Hepatocyte (in vitro differentiated cells): ENCODE results near the gene NAA40. TPM values are rescaled to one million over a fixed set of nuclear protein-coding genes. Genes with fewer than 3 reads are reported as not detected.

Experiments
- DNase-seq: peaks from one replicate; pipeline ENCODE4 v3.0.0-alpha.2; 2016; ENCODE audit warnings: low spot score
- H2AFZ ChIP-seq: fragments of 200-600 bp; sonication (generic); 2 replicates; pipeline ENCODE4 v1.6.0; 2016; ENCODE audit warnings: antibody characterized with exemption, mild to moderate bottlenecking
- H3K27ac ChIP-seq: fragments of 200-600 bp; sonication (generic); 2 replicates; pipeline ENCODE4 v1.5.1; 2016; ENCODE audit warnings: mild to moderate bottlenecking
- H3K27me3 ChIP-seq: fragments of 200-600 bp; sonication (generic); 2 replicates; pipeline ENCODE4 v1.6.1; 2016
- H3K36me3 ChIP-seq: fragments of 200-600 bp; sonication (generic); replicated peaks from 2 replicates; pipeline ENCODE4 v1.5.1; 2016; ENCODE audit warnings: low read depth; ENCODE audit not compliant: insufficient read depth
- H3K4me1 ChIP-seq: fragments of 200-600 bp; sonication (generic); 2 replicates; pipeline ENCODE4 v1.5.1; 2016; ENCODE audit warnings: mild to moderate bottlenecking, moderate library complexity; ENCODE audit not compliant: insufficient read depth
- H3K4me2 ChIP-seq: fragments of 200-600 bp; sonication (generic); 2 replicates; pipeline ENCODE4 v1.6.0; 2016
- H3K4me3 ChIP-seq: fragments of 200-600 bp; sonication (generic); 2 replicates; pipeline ENCODE4 v1.5.1; 2016; ENCODE audit warnings: mild to moderate bottlenecking
- H3K79me2 ChIP-seq: fragments of 200-600 bp; sonication (generic); 2 replicates; pipeline ENCODE4 v1.6.0; 2017; ENCODE audit warnings: mild to moderate bottlenecking
- H3K9me2 ChIP-seq: fragments of 200-600 bp; sonication (generic); replicated peaks from 2 replicates; pipeline ENCODE4 v1.6.0; 2017; ENCODE audit warnings: mild to moderate bottlenecking; ENCODE audit not compliant: insufficient read depth
- H3K9me3 ChIP-seq: fragments of 200-600 bp; sonication (generic); 2 replicates; pipeline ENCODE4 v1.5.1; 2016; ENCODE audit warnings: low read depth, mild to moderate bottlenecking
- H4K20me1 ChIP-seq: fragments of 200-600 bp; sonication (generic); 2 replicates; pipeline ENCODE4 v1.6.0; 2016; ENCODE audit warnings: mild to moderate bottlenecking; ENCODE audit not compliant: insufficient read depth, poor library complexity, severe bottlenecking
- EZH2 ChIP-seq: fragments of 200-600 bp; sonication (generic); IDR thresholded peaks from 2 replicates; pipeline ENCODE4 v1.6.1; 2016; ENCODE audit warnings: antibody characterized with exemption, mild to moderate bottlenecking, borderline replicate concordance
- EZH2phosphoT487 ChIP-seq: fragments of 200-600 bp; sonication (generic); IDR thresholded peaks from one replicate; pipeline ENCODE4 v1.6.1; 2018; ENCODE audit warnings: antibody characterized with exemption, mild to moderate bottlenecking, low read depth, moderate library complexity; ENCODE audit not compliant: unreplicated experiment, severe bottlenecking
- WGBS: methylation state at CpG from one replicate; pipeline ENCODE4 v1.1.6; 2016; ENCODE audit warnings: low lambda C conversion rate; ENCODE audit errors: missing lambda C conversion rate; 5-methylcytosine and 5-hydroxymethylcytosine counted together
- polyA plus RNA-seq: library from polyadenylated mRNA; unstranded; fragments of >200 nt; fragmentation: Nextera tagmentation; extraction: Ambion mirVana; gene quantifications from 2 replicates; pipeline ENCODE4 v1.2.1, GENCODE V29; 2016
- total RNA-seq: library from RNA; depleted of rRNA; stranded (reverse); fragments of >200 nt; gene quantifications from 2 replicates; pipeline ENCODE4 v1.2.3, GENCODE V29; 2014
- TF ChIP-seq, protein P1 (sequence below): fragments of 200-600 bp; sonication (generic); IDR thresholded peaks from 2 replicates; pipeline ENCODE4 v1.5.1; 2016; ENCODE audit warnings: antibody characterized with exemption, mild to moderate bottlenecking; ENCODE audit not compliant: poor library complexity

NAA40 gene
- total and polyA plus RNA-seq, 2 experiments from 2014 or later, result 15.3 to 16.4 TPM

DNA sequence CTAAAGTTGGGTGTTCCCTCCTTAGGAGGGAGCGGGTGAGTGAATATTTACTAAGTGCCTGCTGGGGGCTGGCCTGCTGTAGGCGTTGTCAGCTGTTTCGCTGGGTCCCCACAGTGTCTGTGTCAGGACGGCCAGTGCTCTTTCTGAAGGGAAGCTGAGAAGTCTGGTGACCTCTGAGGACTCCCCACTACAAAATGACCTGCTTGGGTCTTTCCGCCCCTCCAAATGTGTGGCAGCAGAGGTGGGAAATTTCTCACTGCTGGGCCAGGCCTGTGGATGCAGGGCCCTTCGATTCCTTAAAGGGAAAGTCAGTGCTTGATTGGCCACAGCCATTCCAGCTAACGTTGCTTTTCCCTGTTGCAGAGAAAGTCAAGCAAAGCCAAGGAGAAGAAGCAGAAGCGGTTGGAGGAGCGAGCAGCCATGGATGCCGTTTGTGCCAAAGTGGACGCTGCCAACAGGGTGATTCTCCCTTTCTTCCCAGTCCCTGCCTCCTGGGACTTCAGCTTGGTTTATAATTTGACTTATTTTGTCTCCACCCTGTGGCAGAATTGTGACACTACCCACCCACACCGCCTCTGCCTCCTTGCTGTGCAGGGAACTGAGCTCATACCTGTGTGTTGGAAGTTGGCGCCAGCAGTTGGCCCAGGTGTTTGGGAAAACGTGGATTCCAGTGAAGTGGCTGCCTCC, 6.8 kb downstream of the NAA40 start:
- no peak overlapping the region for H3K4me2 ChIP-seq
- no peak overlapping the region for H3K4me3 ChIP-seq

DNA sequence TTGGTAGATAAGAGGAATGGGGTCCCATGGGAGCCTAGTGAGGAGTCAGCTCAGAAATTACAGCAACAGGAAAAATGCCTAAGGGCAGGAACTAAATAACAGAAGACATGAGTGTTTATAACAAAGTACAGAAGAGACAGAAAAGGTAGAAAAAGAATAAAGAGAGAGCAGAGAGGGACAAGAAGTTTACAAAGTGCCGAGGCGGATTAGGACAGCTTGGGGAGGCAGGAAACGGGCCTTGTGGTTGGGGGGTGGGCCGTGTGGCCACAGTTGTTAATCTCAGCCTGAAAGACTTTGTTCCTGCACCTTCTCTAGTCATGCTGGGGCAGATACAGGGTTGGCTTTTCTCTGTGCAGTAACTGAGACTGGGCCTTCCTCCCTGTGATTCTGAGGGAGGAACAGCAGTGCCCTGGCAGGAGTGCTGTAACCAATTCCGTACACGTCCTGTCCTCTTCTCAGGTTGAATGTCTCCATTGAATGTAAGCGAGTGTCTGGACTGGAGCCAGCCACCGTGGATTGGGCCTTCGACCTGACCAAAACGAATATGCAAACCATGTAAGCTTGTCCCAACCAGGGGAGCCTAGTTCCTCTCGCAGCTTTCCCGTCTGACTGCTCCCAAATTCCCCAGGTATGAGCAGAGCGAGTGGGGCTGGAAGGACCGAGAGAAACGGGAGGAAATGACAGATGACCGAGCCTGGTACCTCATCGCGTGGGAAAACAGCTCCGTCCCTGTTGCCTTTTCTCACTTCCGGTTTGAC, 13.2 kb downstream of the NAA40 start:
- DNase-seq, result no peak
- Histone ChIP-seq H3K27ac (no peak overlapping the region), H3K4me2 (no peak overlapping the region), H3K79me2 (no peaks in the 10 kb centered on the region), H3K36me3 (no peaks in the 10 kb centered on the region), H2AFZ (no peak overlapping the region), H3K9me2 (no peaks in the 10 kb centered on the region), H4K20me1 (no peaks in the 10 kb centered on the region), H3K4me3 (no peak overlapping the region), H3K27me3 (no peaks in the 10 kb centered on the region), H3K4me1 (no peaks in the 10 kb centered on the region), H3K9me3 (no peaks in the 10 kb centered on the region)
- WGBS, result 81% methylated on average over 20 of the region's 20 CpGs
- TF ChIP-seq, protein P1, sequence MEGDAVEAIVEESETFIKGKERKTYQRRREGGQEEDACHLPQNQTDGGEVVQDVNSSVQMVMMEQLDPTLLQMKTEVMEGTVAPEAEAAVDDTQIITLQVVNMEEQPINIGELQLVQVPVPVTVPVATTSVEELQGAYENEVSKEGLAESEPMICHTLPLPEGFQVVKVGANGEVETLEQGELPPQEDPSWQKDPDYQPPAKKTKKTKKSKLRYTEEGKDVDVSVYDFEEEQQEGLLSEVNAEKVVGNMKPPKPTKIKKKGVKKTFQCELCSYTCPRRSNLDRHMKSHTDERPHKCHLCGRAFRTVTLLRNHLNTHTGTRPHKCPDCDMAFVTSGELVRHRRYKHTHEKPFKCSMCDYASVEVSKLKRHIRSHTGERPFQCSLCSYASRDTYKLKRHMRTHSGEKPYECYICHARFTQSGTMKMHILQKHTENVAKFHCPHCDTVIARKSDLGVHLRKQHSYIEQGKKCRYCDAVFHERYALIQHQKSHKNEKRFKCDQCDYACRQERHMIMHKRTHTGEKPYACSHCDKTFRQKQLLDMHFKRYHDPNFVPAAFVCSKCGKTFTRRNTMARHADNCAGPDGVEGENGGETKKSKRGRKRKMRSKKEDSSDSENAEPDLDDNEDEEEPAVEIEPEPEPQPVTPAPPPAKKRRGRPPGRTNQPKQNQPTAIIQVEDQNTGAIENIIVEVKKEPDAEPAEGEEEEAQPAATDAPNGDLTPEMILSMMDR, result no peak
- TF ChIP-seq EZH2 (no peak), EZH2phosphoT487 (no peak)

More for the DNA sequence above, 6.8 kb downstream of the NAA40 start:
- peak; percentile 83 for DNase-seq
- H2AFZ ChIP-seq, result no peak overlapping the region
- no peaks in the 10 kb centered on the region for H4K20me1 ChIP-seq
- no peaks in the 10 kb centered on the region for H3K9me2 ChIP-seq
- 58% methylated on average over 14 of the region's 14 CpGs for WGBS
- no peaks in the 10 kb centered on the region for H3K27me3 ChIP-seq
- TF ChIP-seq, protein P1, result peak; percentile 69
- no peak for TF ChIP-seq EZH2phosphoT487
- no peaks in the 10 kb centered on the region for H3K9me3 ChIP-seq
- peaks cover 7% of the 10 kb centered on the region for H3K4me1 ChIP-seq
- peak overlapping the region; percentile 25 for H3K27ac ChIP-seq
- H3K79me2 ChIP-seq, result peaks cover 39% of the 10 kb centered on the region
- H3K36me3 ChIP-seq, result no peaks in the 10 kb centered on the region

DNA sequence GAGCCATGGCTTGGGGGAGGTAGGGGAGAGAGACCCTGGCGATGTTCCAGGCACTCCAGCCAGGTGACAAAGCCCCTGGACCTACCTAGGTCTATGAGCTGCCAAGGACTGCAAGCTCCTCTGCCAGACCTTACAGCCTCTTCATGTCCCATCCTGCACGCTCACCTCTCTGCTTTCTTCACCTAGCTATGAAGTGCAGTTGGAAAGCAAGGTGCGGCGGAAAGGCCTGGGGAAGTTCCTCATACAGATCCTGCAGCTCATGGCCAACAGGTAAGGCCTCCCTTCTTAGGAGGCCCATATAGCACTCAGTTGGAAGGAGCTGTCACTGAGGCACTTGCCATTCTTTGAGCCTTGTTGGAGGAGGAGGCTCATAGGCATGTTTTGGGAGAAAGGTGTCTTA, 13.8 kb downstream of the NAA40 start:
- Histone ChIP-seq H3K27me3 (no peaks in the 10 kb centered on the region), H3K9me3 (no peaks in the 10 kb centered on the region), H3K79me2 (no peaks in the 10 kb centered on the region), H4K20me1 (no peaks in the 10 kb centered on the region), H3K4me3 (no peak overlapping the region), H3K4me1 (no peaks in the 10 kb centered on the region), H2AFZ (no peak overlapping the region), H3K9me2 (no peaks in the 10 kb centered on the region), H3K4me2 (no peak overlapping the region), H3K27ac (no peak overlapping the region), H3K36me3 (no peaks in the 10 kb centered on the region)
- no peak for DNase-seq
- TF ChIP-seq, protein P1, result no peak
- no peak for TF ChIP-seq EZH2phosphoT487
- no peak for TF ChIP-seq EZH2
- 99% methylated on average over 4 of the region's 4 CpGs for WGBS
